Astrocyte of the cerebellum (primary cell): ENCODE measurements around the gene POLR2E.
"Not testable (repeated sequence)": the region's sequence is repeated elsewhere in the genome, so short reads cannot be mapped to it uniquely, and the experiment has no call there.

Experiments
- DNase-seq: peaks from one replicate; pipeline ENCODE4 v3.0.0-alpha.2; 2011; ENCODE audit warnings: low read depth
- H3K4me3 ChIP-seq: 2 replicates; pipeline ENCODE4 v1.5.1; 2011; ENCODE audit warnings: mild to moderate bottlenecking, low read depth, low read length, moderate library complexity
- CTCF ChIP-seq: IDR thresholded peaks from 2 replicates; pipeline ENCODE4 v1.5.1; 2012; ENCODE audit warnings: low read length, low read depth, moderate library complexity, mild to moderate bottlenecking; ENCODE audit errors: missing control alignments
- in situ Hi-C: cut with HindIII; loops from 2 replicates; pipeline ENCODE4 v1.10.0; 2017; ENCODE audit warnings: low sequenced_read_pairs

The POLR2E gene

GRCh38 chr19:1132552-1133383 lies 37.6 kb upstream of the POLR2E start:
- no peak for DNase-seq
- TF ChIP-seq CTCF = no peak
- peak overlapping the region; percentile 76 for H3K4me3 ChIP-seq
- in situ Hi-C loops = no loop called here

GRCh38 chr19:1131718-1132551 lies 36.8 kb upstream of the POLR2E start:
- peak overlapping the region; percentile 76 for H3K4me3 ChIP-seq
- DNase-seq = peak; percentile 63
- TF ChIP-seq CTCF = peak; percentile 5
- in situ Hi-C loops = no loop called here

- peak overlapping the region; percentile 76 for H3K4me3 ChIP-seq
- in situ Hi-C loops = no loop called here
- DNase-seq = no peak
- no peak for TF ChIP-seq CTCF
Measured at GRCh38 chr19:1130771-1131717, 35.9 kb upstream of the POLR2E start.

GRCh38 chr19:1129535-1129934 lies 34.4 kb upstream of the POLR2E start:
- in situ Hi-C loops = no loop called here
- peak overlapping the region; percentile 76 for H3K4me3 ChIP-seq
- TF ChIP-seq CTCF = no peak
- no peak for DNase-seq

GRCh38 chr19:1129084-1129483 lies 33.9 kb upstream of the POLR2E start:
- H3K4me3 ChIP-seq, in situ Hi-C loops: not testable (repeated sequence)

GRCh38 chr19:1128106-1128505 lies 32.9 kb upstream of the POLR2E start:
- no peak for DNase-seq
- H3K4me3 ChIP-seq = no peak overlapping the region
- in situ Hi-C loops = no loop called here
- no peak for TF ChIP-seq CTCF

More at GRCh38 chr19:1129084-1129483, 33.9 kb upstream of the POLR2E start:
- DNase-seq = not testable (repeated sequence)
